HG02981 (cell line): ENCODE measurements around the gene KLF17.

Experiments
- ATAC-seq: cut with Tn5 transposase; IDR thresholded peaks from one replicate; pipeline ENCODE4 v1.9.1; 2021; ENCODE audit warnings: mild to moderate bottlenecking, moderate library complexity; ENCODE audit not compliant: unreplicated experiment

Gene KLF17

GRCh38 chr1:44118682-44119081 is at the start of gene KLF17:
Gene KLF17 (plus strand): TSS chr1:44118821. CDS start chr1:44118908, 87 bp downstream.
- ATAC-seq = no peak

- no peak for ATAC-seq
Observed at GRCh38 chr1:44071461-44071860, 47.2 kb upstream of the KLF17 start.

- ATAC-seq = no peak
Observed at GRCh38 chr1:44072204-44072603, 46.4 kb upstream of the KLF17 start.

GRCh38 chr1:44072821-44073220 is 45.8 kb upstream of the KLF17 start:
- ATAC-seq = no peak

- no peak for ATAC-seq
Observed at GRCh38 chr1:44073528-44073927, 45.1 kb upstream of the KLF17 start.

GRCh38 chr1:44074415-44074814 is 44.2 kb upstream of the KLF17 start:
- no peak for ATAC-seq

- ATAC-seq = no peak
Observed at GRCh38 chr1:44076066-44076465, 42.6 kb upstream of the KLF17 start.

GRCh38 chr1:44077421-44077820 is 41.2 kb upstream of the KLF17 start:
- ATAC-seq = no peak

- ATAC-seq = no peak
Observed at GRCh38 chr1:44078104-44078503, 40.5 kb upstream of the KLF17 start.

- no peak for ATAC-seq
Observed at GRCh38 chr1:44079566-44079965, 39.1 kb upstream of the KLF17 start.

- ATAC-seq = no peak
Observed at GRCh38 chr1:44084998-44085675, 33.5 kb upstream of the KLF17 start.

- no peak for ATAC-seq
Observed at GRCh38 chr1:44086692-44087474, 31.7 kb upstream of the KLF17 start.

- no peak for ATAC-seq
Observed at GRCh38 chr1:44089371-44090048, 29.1 kb upstream of the KLF17 start.

GRCh38 chr1:44090429-44091252 is 28.0 kb upstream of the KLF17 start:
- ATAC-seq = no peak

GRCh38 chr1:44094047-44094446 is 24.6 kb upstream of the KLF17 start:
- ATAC-seq = no peak

- no peak for ATAC-seq
Observed at GRCh38 chr1:44100183-44100868, 18.3 kb upstream of the KLF17 start.

- no peak for ATAC-seq
Observed at GRCh38 chr1:44101328-44101727, 17.3 kb upstream of the KLF17 start.

GRCh38 chr1:44103270-44104131 is 15.1 kb upstream of the KLF17 start:
- ATAC-seq = no peak

- no peak for ATAC-seq
Observed at GRCh38 chr1:44105810-44106209, 12.8 kb upstream of the KLF17 start.
